Endometrial microvascular endothelial cells (primary cell): ENCODE measurements around the gene ABCC11. TPM values are rescaled to one million over a fixed set of nuclear protein-coding genes. Genes with fewer than 3 reads are reported as not detected.

Source experiments
- in situ Hi-C: cut with HindIII; loops from 2 replicates; pipeline ENCODE4 v1.10.0; 2017; ENCODE audit warnings: low sequenced_read_pairs, low pct_unique_long_range_greater_than_20kb; ENCODE audit errors: inconsistent ontology term
- total RNA-seq: library from RNA; depleted of rRNA; stranded (reverse); fragments of >200 nt; gene quantifications from one replicate; pipeline ENCODE4 v1.2.3, GENCODE V29; 2015; ENCODE audit errors: inconsistent ontology term

ABCC11 gene
- total RNA-seq, 1 donor from 2014 or later, result not detected

DNA sequence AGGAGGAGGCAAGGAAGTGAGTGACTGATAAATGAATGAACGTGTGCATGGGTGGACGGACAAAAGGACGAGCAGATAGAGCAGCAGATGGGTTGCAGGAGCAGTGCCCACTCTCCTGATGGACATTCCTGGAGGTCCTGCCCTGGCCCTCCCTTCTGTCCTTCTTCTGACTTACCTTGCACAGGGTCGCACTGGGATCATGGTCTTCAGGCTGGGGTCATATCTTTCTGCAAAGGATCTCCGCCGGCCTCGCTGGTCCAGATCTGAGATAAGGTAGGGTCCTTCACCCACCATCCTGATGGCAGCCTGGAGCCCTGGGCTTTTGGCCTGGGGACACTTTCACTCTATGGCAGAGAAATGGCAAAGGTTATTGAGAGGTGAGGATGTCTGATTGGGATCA lies 101.2 kb downstream of the ABCC11 start:
- in situ Hi-C loops, result no loop called here

DNA sequence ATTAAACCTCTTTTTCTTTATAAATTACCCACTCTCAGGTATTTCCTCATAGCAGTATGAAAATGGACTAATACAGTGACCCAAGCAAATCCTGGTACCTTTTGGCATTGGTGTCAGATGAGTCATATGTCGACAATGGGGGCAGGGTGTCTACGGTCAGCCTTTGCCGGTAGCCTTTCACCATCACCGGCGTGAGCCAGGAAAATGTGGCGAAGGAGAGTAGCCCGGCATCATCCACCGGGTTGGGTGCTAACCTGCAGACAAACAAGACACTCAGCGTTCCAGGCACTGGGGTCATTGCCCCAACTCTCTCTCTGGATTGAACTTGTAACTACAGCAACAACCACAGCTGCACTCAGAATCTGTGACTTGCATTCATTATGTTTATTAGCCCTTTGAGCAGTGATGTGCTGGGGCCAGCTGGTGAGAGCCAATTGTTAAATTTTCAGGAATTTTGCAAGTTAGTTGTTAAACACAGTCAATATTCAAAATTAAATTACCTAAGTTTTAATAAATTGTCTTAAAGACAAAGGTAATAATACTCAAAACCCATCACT lies 103.4 kb downstream of the ABCC11 start:
- in situ Hi-C loops, result no loop called here

DNA sequence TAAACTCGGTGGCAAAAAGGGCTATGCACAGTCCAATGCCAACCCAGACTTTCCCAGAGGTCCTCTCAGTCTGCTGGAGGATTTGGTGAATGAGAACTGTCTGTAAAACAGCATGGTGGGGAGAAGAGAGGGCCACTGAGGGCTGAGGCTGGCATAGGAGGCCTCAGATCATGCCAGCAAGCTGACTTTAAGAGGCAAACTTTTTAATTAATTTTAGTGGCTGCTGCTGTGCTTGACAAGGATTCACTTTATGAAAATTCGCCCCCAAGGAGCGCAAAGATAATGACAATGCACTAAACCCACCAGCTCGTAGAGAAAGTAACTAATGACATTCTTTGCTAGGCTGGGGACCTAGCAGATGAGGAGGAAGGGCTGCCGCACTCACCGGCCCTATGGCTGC lies 106.5 kb downstream of the ABCC11 start:
- in situ Hi-C loops, result no loop called here

DNA sequence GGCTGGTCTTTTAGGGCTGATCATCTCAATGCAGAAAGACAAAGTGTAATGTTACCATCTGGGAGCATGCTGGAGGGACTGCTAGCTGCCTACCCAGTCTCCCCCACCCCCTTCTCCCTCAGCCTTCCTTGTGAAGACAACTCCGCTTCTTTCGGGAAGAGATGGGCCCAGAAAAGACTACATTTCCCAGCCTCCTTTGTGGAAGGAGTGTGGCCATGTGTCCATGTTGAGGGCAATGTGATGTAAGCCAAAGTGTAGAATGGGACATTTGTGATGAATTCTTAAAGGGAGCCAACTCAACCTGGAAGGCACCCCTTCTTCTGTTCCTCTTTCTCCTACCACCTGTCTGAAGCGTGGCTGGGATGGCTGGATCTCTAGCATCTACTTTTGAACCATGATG lies 107.8 kb downstream of the ABCC11 start:
- in situ Hi-C loops, result no loop called here

DNA sequence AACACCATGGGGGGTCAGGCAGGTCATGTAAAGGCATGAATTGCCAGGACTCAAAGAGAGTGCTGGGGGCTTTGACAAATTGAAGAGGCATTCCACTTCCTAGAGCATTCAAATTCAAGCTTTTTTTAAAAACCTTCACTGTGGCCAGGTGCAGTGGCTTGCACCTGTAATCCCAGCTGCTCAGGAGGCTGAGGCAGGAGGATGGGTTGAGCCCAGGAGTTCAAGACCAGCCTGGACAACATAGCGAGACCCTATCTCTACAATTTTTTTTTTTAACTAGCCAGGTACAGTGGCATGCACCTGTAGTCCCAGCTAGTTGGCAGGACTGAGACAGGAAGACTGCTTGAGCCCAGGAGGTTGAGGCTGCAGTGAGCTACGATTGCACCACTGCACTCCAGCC lies 108.8 kb downstream of the ABCC11 start:
- in situ Hi-C loops, result no loop called here

DNA sequence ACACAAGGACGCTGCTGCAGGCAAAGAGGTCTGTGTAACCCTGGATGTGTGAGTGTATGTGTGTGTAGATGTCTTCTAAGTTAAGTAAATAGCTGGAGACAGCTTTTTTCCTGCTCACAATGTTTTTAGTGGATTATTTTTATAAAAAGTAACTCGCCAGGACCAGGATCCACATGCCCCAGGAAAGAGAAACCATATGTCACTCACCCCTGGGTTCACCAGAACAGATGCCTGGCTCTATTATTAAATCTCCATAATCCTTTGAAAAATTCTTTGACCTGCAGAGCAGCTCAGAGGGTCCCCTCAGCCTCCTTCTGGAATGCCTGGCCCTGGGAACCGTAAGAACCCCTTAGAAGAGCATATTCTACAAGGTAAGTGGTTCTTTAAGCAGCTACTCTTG lies 109.5 kb downstream of the ABCC11 start:
- in situ Hi-C loops, result no loop called here

DNA sequence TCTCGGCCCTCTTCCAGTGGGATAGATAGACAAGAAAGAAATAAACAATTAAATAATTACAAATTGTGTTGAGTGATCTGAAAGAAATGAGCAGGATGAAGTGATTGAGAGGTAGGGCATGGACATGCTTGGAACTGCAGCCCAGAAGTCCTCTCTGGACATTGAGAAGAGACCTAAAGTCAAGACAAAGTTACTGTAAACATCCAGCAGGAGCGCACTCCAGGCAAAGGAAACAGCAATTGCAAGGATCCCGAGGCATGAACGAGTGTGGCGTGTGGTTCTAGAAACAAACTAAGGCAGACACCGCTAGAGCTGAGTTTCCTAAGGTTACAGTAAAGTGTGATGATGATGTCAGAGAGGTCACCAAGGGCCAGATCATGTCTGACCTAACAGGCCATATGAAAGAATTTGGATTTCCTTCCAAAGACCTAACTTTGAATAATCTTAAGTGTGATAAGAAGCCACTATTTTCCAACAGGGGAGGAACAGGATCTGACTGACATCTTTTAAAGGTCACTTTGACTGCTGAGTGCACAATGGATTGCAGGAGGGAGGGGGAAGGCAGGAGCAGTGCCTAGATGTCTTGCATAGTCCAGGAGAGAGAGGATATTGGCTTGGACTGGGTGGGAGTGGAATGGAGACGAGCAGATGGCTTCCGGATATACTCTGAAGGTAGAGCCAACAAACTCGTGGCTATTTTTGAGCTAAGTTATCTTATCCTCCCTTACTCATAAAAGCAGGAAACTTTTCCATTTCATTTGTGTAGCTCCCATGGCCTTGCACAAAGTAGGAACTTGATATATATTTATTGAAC lies 110.6 kb downstream of the ABCC11 start:
- in situ Hi-C loops, result no loop called here

DNA sequence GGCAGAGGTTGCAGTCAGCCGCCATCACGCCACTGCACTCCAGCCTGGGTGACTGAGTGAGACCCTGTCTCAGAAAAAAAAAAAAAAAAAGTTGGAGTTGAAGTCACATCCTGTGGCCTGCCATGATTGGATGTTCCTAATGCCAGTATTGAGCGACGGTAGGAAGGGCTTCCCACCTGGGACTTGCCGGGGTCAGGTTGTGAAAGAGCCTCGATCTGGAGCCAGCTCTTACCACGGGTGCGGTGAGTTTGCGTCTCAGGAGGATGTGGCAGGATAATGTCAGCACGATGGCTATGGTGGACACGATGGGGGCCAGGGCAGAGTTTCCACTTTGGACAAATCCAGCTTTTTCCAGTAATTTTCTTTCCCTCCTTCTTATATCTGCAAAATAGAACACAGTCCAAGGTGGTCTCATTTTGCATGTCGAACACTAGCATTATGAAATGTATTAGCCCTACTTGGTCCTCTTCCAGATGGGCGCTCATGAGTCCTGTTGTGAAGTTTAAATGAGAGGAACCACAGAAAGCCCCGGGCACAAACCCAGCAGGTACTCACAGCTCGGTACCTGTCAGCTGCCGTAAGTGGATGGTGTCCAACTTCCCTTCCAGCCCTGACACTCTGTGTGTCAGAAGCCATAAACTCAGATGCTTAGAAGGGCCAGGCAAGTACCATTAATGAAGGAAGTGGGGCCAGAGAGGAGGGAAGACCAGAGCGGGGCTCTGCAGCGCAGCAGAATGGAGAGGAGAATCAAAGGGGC lies 113.7 kb downstream of the ABCC11 start:
- in situ Hi-C loops, result no loop called here

DNA sequence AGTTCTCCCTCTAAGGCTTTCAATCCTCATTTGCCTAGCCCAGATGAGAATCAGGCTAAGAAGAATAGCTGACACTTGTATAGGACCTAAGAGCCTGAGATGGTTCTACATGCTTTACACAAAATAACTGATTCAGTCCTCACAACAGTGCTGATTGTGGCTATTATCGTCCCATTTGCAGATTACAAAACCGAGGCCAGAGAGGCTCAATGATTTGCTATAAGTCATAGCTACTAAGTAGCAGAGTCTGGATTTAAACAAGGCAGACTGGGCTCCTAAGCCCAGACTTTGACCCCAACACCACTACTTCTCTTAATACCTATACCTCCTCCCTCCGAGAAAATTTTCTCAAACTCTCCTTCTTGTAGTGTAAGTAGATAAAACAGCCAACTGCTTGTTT lies 114.6 kb downstream of the ABCC11 start:
- in situ Hi-C loops, result no loop called here

DNA sequence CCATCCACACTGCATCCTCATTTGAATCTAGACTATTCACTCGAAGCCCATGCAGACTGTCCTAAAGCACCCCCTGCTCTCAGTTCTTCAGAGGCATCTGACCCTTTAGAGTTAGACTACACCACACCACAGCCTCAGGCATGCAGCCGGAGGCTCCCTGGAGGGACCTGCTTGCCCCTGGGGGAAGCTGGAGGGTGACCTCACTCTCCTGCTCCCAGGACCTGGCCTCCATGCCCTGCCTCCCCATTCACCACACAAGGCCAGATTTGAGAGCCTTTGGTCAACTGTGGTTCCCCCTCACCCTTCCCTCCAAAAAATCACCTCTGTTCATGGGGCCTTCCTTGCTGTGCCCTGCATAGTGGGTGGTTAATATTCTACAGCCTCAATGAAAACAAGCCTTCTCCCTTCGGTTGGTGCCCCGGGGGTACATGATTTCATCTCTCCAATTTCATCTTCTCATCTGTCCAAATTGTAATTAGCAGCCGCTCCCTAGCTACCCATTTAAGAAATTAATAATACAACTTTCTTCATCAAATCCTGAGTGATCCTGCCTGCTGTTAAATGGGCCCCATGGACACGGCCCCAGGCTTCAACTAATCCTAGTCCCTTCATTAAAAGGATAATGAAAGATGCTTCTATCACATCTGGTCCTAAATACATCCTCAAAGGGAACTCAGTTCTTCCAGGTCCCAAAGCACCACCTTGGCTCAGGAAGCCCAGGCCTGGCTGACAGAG lies 116.0 kb downstream of the ABCC11 start:
- in situ Hi-C loops, result no loop called here

DNA sequence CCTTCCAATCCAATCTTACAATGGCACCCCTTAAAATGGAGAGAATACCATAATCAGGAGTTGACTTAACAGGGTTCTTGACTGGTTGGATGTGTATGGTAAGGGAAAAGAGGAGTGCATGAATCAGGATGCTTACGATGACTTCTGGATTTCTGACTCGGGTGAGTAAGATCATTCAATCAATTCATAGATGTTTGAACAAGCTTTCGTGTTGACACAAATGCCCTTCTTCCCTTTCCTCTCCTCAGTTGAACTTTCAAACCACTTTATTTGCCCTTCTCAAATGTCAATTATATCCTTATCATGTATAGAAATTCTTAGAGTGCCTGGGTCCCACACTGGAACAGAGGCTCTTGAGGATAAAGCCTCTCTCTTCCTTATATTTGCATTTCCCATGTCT lies 117.4 kb downstream of the ABCC11 start:
- in situ Hi-C loops, result no loop called here

DNA sequence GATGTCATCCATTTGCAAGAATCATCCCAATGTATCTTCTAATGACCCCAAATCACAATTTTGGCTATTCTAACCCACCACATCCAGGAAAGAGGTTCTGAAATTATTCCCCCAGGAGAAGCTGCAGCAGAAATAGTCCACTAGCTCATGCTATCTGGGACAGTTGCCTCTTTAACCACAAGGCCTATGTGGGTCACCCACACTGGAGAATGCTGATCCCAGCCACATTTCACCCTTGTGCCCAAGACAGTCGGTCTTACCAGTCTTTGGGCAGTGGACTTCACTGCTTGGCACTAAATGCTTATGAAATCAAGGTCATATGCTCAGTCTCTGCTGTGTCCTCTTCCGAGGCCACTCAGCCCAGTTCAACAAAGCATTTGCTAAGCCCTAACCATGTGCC lies 118.6 kb downstream of the ABCC11 start:
- in situ Hi-C loops, result no loop called here

DNA sequence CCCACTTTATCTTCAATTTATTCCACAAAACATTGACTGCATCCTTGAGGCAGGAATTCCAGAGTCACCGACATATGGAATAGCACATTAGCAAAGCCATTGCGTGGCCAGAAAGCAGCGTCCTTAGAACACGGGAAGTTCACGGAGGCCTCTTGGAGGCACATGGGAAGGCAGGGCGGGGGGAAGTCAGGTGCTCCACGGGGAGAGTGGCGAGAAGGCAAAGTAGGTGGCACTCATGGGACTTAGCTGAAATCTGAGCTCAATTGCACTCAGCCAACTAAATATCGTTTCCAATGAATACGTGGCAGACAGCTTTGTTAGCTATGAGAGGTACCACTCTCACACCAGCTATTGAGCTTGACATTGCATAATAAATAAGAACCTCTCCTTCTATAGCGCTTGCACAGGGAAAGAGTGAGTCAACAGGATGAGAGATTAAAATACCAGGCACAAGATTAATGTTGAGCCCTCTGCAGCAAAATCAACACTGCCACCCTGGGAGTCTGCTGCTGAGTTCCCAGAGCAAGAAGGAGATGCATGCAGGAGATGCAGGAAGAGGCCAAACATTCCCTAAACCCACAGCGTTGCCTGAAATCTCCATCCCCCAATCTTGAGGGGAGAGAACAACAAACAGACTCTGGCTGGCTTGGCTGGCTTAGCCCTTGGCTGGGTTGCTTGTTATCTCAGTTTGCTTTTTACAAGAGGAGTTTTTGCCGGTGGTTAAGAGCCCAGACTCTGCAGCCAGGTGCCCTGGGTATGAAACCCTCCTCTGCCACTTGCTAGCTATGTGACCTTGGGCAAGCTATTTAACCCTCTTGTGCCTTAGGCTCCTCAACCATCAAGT lies 120.3 kb downstream of the ABCC11 start:
- in situ Hi-C loops, result no loop called here

DNA sequence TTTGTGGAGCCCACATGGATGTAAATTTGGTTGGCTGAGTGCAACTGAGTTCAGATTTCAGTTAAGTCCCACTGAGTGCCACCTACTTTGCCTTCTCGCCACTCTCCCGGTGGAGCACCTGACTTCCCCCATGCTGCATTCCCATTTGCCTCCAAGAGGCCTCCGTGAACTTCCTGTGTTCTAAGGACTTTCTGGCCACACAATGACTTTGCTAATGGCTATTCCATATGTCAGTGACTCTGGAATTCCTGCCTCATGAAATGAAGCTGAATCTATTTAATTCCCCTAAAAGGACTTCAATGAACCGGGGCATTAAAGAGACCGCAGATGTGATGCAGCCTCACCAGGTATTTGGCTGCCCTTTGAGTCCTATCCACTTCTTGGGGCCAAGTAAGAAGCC lies 121.5 kb downstream of the ABCC11 start:
- in situ Hi-C loops, result no loop called here

DNA sequence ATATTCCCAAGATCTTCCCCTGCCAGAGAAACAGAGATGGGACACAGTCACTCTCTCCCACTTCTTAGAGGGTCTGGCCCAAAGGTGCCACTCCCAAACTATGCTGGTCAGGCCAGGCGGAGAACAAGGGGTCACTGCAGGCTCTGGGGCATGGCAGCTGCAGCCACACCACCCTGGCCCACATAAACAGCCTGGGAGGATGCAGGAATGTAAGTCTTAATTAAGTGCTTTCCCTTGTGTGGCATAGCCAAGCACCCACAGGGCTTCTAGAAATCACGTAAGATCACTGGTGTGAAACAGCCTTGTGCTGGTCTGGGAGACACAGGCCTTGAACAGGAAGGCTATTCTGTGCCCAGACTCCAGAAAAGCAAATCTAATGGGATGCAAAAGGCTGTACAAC lies 123.1 kb downstream of the ABCC11 start:
- in situ Hi-C loops, result no loop called here

DNA sequence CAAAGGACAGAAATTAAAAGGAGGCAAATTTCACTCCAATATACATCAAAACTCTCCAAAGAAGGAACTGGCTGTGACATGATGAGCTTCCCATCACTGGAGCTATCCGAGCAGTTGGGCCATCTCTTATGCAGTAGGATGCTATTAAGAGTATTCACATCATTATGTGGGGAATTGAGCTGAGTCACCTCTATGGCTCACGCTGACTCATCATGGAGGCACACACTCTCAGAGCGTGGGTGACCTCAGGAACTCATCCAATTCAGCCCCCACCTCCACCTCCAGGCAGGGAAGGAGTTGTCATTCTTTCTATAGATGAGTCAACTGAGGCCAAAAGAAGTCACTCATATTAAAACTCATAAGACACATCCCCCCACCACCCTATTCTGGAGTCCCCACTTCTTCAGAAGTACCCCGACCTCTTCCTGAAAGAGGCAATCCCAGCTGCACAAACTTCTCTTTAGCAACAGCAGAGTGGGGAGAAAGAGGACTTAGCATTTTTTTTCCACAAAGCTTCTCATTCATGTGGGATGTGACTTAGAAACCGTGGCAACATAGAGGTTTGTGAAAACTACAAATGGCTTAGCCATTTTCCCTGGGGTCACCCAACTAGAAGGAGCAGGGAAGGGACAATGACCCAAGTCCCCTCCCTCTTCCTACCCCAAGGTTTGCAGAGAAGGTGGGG lies 124.1 kb downstream of the ABCC11 start:
- in situ Hi-C loops, result no loop called here

DNA sequence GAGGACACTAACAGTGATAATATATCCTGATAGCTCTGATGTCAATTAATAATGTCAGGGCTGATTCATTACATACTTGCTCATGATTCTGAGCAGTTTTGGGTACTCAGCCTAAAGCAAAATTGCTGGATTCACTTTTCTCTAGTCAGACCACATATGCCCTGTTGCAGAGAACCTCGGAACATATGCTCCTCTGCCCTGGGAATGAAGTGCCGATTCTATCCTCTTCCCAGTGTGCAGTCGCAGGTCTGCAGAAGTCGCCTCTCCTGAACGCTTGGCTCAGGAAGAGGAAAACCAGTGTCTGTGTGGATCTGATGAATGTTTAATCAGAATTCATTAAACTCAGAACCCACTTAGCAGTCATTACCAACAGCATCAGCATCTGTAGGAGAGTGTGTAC lies 126.1 kb downstream of the ABCC11 start:
- in situ Hi-C loops, result no loop called here

DNA sequence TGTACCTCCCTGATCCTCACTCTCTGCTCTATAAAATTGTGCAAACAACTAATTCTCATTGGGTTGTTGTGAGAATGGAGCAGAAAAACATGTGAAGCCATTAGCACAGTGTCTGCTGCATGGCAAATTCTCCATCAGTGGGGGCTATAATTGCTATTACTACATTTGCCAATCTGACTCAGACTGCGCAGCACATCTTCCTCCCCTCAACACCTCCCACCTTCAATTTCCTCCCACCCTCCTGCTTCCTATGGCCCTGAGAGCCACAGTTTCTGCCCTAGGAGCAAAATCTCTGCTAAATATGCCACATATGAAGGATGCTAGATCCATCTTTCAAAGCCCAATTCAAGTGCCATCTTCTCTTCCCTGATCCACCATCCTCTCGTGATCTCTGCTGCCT lies 128.5 kb downstream of the ABCC11 start:
- in situ Hi-C loops, result no loop called here
